PFSK-1 (cell line): ENCODE results near the gene PTBP3.

Experiments used
- FOXP2 ChIP-seq: optimal IDR thresholded peaks from 2 replicates; pipeline ENCODE3; 2011; ENCODE audit warnings: borderline replicate concordance, control low read depth, inconsistent platforms; ENCODE audit not compliant: insufficient read depth; ENCODE audit errors: extremely low read length, extremely low read depth
- POLR2AphosphoS5 ChIP-seq: IDR thresholded peaks from 2 replicates; pipeline ENCODE4 v1.6.1; 2012; ENCODE audit warnings: low read depth, mild to moderate bottlenecking, control low read depth, low read length, moderate library complexity
- SIN3A ChIP-seq: IDR thresholded peaks from 2 replicates; pipeline ENCODE4 v1.6.1; 2012; ENCODE audit warnings: mild to moderate bottlenecking, low read length, moderate library complexity, borderline replicate concordance; ENCODE audit not compliant: insufficient read depth
- TAF1 ChIP-seq: IDR thresholded peaks from 2 replicates; pipeline ENCODE4 v1.6.1; 2012; ENCODE audit warnings: low read length, control low read depth, borderline replicate concordance; ENCODE audit not compliant: insufficient read depth
- TF ChIP-seq, protein P1 (sequence below), 2 experiments: IDR thresholded peaks; 2 replicates each; pipeline versions ENCODE4 v1.6.1 to v1.8.0; 2011 to 2012; ENCODE audit warnings: low read depth in 2 of 2, low read length in 2 of 2, control low read depth in 1 of 2, inconsistent platforms in 1 of 2, mild to moderate bottlenecking in 1 of 2, moderate library complexity in 1 of 2; ENCODE audit not compliant: insufficient read depth in 1 of 2

The PTBP3 gene

DNA sequence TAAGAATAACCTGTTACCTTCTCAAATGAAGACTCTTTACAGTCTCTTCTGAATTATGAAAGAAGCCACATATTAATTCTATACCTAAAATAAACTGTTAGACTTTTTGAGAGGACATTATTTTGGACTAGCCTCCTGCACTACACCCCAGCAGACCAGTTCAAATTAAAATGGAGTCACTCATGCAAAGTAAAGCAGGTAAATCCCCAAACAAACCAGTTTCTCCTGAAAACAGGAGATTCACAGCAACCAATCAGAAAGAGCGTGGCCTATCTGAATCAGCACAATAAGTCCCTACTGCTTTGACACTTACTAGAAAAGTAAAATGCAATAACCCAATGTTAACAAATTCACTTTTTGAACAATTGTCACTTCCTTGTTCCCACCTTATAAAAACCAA lies 58.8 kb downstream of the PTBP3 start:
- TF ChIP-seq TAF1 (no peak), FOXP2 (no peak), SIN3A (no peak), POLR2AphosphoS5 (no peak)
- TF ChIP-seq, protein P1, sequence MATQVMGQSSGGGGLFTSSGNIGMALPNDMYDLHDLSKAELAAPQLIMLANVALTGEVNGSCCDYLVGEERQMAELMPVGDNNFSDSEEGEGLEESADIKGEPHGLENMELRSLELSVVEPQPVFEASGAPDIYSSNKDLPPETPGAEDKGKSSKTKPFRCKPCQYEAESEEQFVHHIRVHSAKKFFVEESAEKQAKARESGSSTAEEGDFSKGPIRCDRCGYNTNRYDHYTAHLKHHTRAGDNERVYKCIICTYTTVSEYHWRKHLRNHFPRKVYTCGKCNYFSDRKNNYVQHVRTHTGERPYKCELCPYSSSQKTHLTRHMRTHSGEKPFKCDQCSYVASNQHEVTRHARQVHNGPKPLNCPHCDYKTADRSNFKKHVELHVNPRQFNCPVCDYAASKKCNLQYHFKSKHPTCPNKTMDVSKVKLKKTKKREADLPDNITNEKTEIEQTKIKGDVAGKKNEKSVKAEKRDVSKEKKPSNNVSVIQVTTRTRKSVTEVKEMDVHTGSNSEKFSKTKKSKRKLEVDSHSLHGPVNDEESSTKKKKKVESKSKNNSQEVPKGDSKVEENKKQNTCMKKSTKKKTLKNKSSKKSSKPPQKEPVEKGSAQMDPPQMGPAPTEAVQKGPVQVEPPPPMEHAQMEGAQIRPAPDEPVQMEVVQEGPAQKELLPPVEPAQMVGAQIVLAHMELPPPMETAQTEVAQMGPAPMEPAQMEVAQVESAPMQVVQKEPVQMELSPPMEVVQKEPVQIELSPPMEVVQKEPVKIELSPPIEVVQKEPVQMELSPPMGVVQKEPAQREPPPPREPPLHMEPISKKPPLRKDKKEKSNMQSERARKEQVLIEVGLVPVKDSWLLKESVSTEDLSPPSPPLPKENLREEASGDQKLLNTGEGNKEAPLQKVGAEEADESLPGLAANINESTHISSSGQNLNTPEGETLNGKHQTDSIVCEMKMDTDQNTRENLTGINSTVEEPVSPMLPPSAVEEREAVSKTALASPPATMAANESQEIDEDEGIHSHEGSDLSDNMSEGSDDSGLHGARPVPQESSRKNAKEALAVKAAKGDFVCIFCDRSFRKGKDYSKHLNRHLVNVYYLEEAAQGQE (IDR thresholded peaks at IDR 0.05; ENCODE audit: insufficient read depth in 1 of 2, low read depth in 2 of 2, low read length in 2 of 2) = no peak

DNA sequence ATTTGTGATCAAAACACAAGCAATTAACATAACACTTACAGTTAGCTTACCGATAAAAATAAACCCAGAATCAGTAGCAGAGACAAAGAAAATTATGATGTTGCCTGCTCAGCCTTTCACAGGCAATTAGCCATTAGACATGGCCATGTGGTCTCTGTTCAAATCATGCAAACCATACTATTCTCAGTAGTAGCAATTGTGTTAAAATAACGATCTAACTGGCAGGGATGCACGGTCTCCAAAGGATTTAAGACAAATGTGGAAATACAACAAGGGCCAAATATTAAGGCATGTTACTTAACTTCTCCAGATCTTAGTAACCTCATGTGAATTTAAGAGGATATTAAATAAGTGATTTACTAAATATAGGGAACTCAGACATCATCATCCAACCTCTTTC lies 59.5 kb downstream of the PTBP3 start:
- TF ChIP-seq POLR2AphosphoS5 (no peak), FOXP2 (no peak), SIN3A (no peak), TAF1 (no peak)
- TF ChIP-seq, protein P1 (IDR thresholded peaks at IDR 0.05; ENCODE audit: insufficient read depth in 1 of 2, low read depth in 2 of 2, low read length in 2 of 2) = no peak

- TF ChIP-seq, protein P1 (IDR thresholded peaks at IDR 0.05; ENCODE audit: insufficient read depth in 1 of 2, low read depth in 2 of 2, low read length in 2 of 2) = no peak
- TF ChIP-seq TAF1 = no peak
- no peak for TF ChIP-seq POLR2AphosphoS5
- TF ChIP-seq FOXP2 = no peak
Observed at GRCh38 chr9:112271466-112272098, 61.8 kb downstream of the PTBP3 start.

- TF ChIP-seq, protein P1 (IDR thresholded peaks at IDR 0.05; ENCODE audit: insufficient read depth in 1 of 2, low read depth in 2 of 2, low read length in 2 of 2) = no peak
- TF ChIP-seq FOXP2 (no peak), TAF1 (no peak), SIN3A (no peak), POLR2AphosphoS5 (no peak)
Observed at GRCh38 chr9:112268413-112268812, 65.0 kb downstream of the PTBP3 start.
